H1 (cell line): ENCODE results near the gene MYH9.

Source experiments
- CBX8 ChIP-seq: fragments of 300-800, 300-1000 bp; sonication (generic); IDR thresholded peaks from 2 replicates; pipeline ENCODE4 v1.7.1; 2016; ENCODE audit warnings: low read depth, low read length, borderline replicate concordance
- CHD2 ChIP-seq: IDR thresholded peaks from 2 replicates; pipeline ENCODE4 v1.6.1; 2012; ENCODE audit warnings: low read length, improper control_type of control experiment
- CTCF ChIP-seq, 3 experiments: IDR thresholded peaks; 1 replicate in 2 of 3; 2 replicates in 1 of 3; pipeline versions ENCODE4 v1.5.1 to v1.6.1; 2011; ENCODE audit warnings: low read length in 3 of 3, mild to moderate bottlenecking in 3 of 3, inconsistent platforms in 2 of 3, low read depth in 1 of 3, moderate library complexity in 1 of 3; ENCODE audit not compliant: insufficient read depth in 1 of 3; ENCODE audit errors: control extremely low read depth in 1 of 3
- EP300 ChIP-seq, 2 experiments: IDR thresholded peaks; 1 replicate in 1 of 2; 2 replicates in 1 of 2; pipeline ENCODE4 v1.6.1; 2011 to 2012; ENCODE audit warnings: low read depth in 2 of 2, low read length in 2 of 2, mild to moderate bottlenecking in 2 of 2, borderline replicate concordance in 1 of 2, inconsistent platforms in 1 of 2, moderate library complexity in 1 of 2
- GABPA ChIP-seq: IDR thresholded peaks from 2 replicates; pipeline ENCODE4 v1.6.1; 2011; ENCODE audit warnings: mild to moderate bottlenecking, low read length, moderate library complexity, borderline replicate concordance; ENCODE audit not compliant: insufficient read depth
- HDAC2 ChIP-seq, 2 experiments: fragments of 300-600 bp in 1 of 2; sonication (generic) in 1 of 2; IDR thresholded peaks; 2 replicates each; pipeline ENCODE4 v1.6.1; 2011 to 2012; ENCODE audit warnings: low read depth in 2 of 2, low read length in 2 of 2, mild to moderate bottlenecking in 2 of 2, moderate library complexity in 2 of 2, borderline replicate concordance in 1 of 2, inconsistent platforms in 1 of 2
- JUN ChIP-seq: IDR thresholded peaks from 2 replicates; pipeline ENCODE4 v1.6.1; 2011; ENCODE audit warnings: low read depth, mild to moderate bottlenecking, improper control_type of control experiment, low read length
- MAFK ChIP-seq: IDR thresholded peaks from 2 replicates; pipeline ENCODE4 v1.6.1; 2012; ENCODE audit warnings: low read depth, mild to moderate bottlenecking, improper control_type of control experiment, low read length
- MAX ChIP-seq: IDR thresholded peaks from 2 replicates; pipeline ENCODE4 v1.6.1; 2012; ENCODE audit warnings: inconsistent platforms
- POLR2A ChIP-seq, 2 experiments: IDR thresholded peaks; 1 replicate in 1 of 2; 2 replicates in 1 of 2; pipeline ENCODE4 v1.6.1; 2011; ENCODE audit warnings: low read depth in 2 of 2, low read length in 2 of 2, mild to moderate bottlenecking in 2 of 2; ENCODE audit errors: control extremely low read depth in 1 of 2
- SIN3A ChIP-seq, 2 experiments: IDR thresholded peaks in 1 of 2; conservative IDR thresholded peaks in 1 of 2; 2 replicates each; pipeline ENCODE4 v1.6.1; 2011 to 2012; ENCODE audit warnings: low read length in 2 of 2, improper control_type of control experiment in 1 of 2, low read depth in 1 of 2, mild to moderate bottlenecking in 1 of 2
- SUZ12 ChIP-seq: fragments of 200-600 bp; sonication (generic); IDR thresholded peaks from 2 replicates; pipeline ENCODE4 v1.6.1; 2012; ENCODE audit warnings: mild to moderate bottlenecking, inconsistent platforms, low read length, moderate library complexity, mixed read lengths
- TAF1 ChIP-seq: IDR thresholded peaks from 2 replicates; pipeline ENCODE4 v1.6.1; 2011; ENCODE audit warnings: mild to moderate bottlenecking, low read depth, low read length

- TF ChIP-seq JUN (no peak), MAX (no peak), SIN3A (conservative IDR thresholded peaks at IDR 0.05 in 1 of 2, IDR thresholded peaks at IDR 0.05 in 1 of 2; ENCODE audit: low read depth in 1 of 2, low read length in 2 of 2) (no peak), CTCF (IDR thresholded peaks at IDR 0.05; ENCODE audit: control extremely low read depth in 1 of 3, insufficient read depth in 1 of 3, low read depth in 1 of 3, low read length in 3 of 3) (no peak), HDAC2 (IDR thresholded peaks at IDR 0.05; ENCODE audit: borderline replicate concordance in 1 of 2, low read depth in 2 of 2, low read length in 2 of 2) (no peak), EP300 (IDR thresholded peaks at IDR 0.05; ENCODE audit: borderline replicate concordance in 1 of 2, low read depth in 2 of 2, low read length in 2 of 2) (no peak), POLR2A (IDR thresholded peaks at IDR 0.05; ENCODE audit: control extremely low read depth in 1 of 2, low read depth in 2 of 2, low read length in 2 of 2) (no peak), MAFK (no peak), GABPA (no peak), CHD2 (no peak), SUZ12 (no peak), TAF1 (no peak), CBX8 (no peak)
These were observed 82.0 kb downstream of the MYH9 start for GRCh38 chr22:36305813-36306212.
